Body of pancreas (tissue), 4 donors: Measurements from ENCODE around the gene USP53.

Source experiments
- CTCF ChIP-seq, 7 experiments: fragments of 450-650 bp in 4 of 7; fragments of 200-600 bp in 3 of 7; sonication (generic) in 3 of 7; IDR thresholded peaks; one replicate each; pipeline ENCODE4 v1.5.1; 2016 to 2019; ENCODE audit warnings: antibody characterized with exemption in 7 of 7
- POLR2A ChIP-seq, 3 donors: fragments of 450-650 bp; IDR thresholded peaks; one replicate each; pipeline ENCODE4 v1.6.1; 2016; ENCODE audit warnings: antibody characterized with exemption in 3 of 3, mild to moderate bottlenecking in 2 of 3

GRCh38 chr4:119284876-119285780 lies 72.6 kb downstream of the USP53 start:
- peak in 4 of 7 experiments; percentile 14 to 48 (median 37) for TF ChIP-seq CTCF (IDR thresholded peaks at IDR 0.05)
- no peak for TF ChIP-seq POLR2A (IDR thresholded peaks at IDR 0.05)
